Activated CD4-positive, alpha-beta T cell treated with anti-CD3 and anti-CD28 coated beads, Interleukin-2, amount 10 ng/mL, durations not matched to agents 7 days and 5 days (primary cell): ENCODE measurements around the gene BRD4. TPM values are rescaled to one million over a fixed set of nuclear protein-coding genes. Genes with fewer than 3 reads are reported as not detected.

Experiments used
- CTCF ChIA-PET: fragments of 350-600 bp; sonication (Branson Sonifier 250); formaldehyde crosslinking; loops from one replicate; lab custom pipeline; 2021; ENCODE audit warnings: antibody characterized with exemption; lab: Charles Lee
- POLR2A ChIA-PET: fragments of 350-600 bp; sonication (Branson Sonifier 250); formaldehyde crosslinking; loops from one replicate; lab custom pipeline; 2021; ENCODE audit warnings: antibody characterized with exemption; lab: Charles Lee
- DNase-seq: peaks from one replicate; pipeline ENCODE4 v3.0.0-alpha.2; 2020
- H3K27ac Mint-ChIP-seq: one replicate; pipeline ENCODE4 v1.8.0; 2021; ENCODE audit warnings: mild to moderate bottlenecking, moderate library complexity, mixed read lengths
- H3K27me3 Mint-ChIP-seq: one replicate; pipeline ENCODE4 v1.8.0; 2021; ENCODE audit warnings: mixed read lengths
- H3K36me3 Mint-ChIP-seq: one replicate; pipeline ENCODE4 v1.8.0; 2021; ENCODE audit warnings: low read depth, mixed read lengths
- H3K4me1 Mint-ChIP-seq: one replicate; pipeline ENCODE4 v1.8.0; 2021; ENCODE audit warnings: mixed read lengths
- H3K4me3 Mint-ChIP-seq: one replicate; pipeline ENCODE4 v1.8.0; 2021; ENCODE audit warnings: mild to moderate bottlenecking, moderate library complexity, mixed read lengths
- H3K9me3 Mint-ChIP-seq: one replicate; pipeline ENCODE4 v1.8.0; 2021; ENCODE audit warnings: mixed read lengths
- total RNA-seq, 2 experiments: library from RNA; stranded (reverse); gene quantifications; one replicate each; pipeline ENCODE4 v1.2.3, GENCODE V29; 2021

Gene BRD4
- total RNA-seq, 2 experiments from 2014 or later, result 114 to 115 TPM

GRCh38 chr19:15323496-15324235 is 8.7 kb downstream of the BRD4 start:
- ChIA-PET CTCF (no interaction called here), POLR2A (no interaction called here)
- Mint-ChIP-seq H3K27me3 (no peaks in the 10 kb centered on the region), H3K4me1 (peaks cover 82% of the 10 kb centered on the region), H3K9me3 (no peaks in the 10 kb centered on the region), H3K36me3 (peaks cover 15% of the 10 kb centered on the region), H3K4me3 (no peak overlapping the region), H3K27ac (peak overlapping the region; percentile 41)
- DNase-seq, result no peak

DNA sequence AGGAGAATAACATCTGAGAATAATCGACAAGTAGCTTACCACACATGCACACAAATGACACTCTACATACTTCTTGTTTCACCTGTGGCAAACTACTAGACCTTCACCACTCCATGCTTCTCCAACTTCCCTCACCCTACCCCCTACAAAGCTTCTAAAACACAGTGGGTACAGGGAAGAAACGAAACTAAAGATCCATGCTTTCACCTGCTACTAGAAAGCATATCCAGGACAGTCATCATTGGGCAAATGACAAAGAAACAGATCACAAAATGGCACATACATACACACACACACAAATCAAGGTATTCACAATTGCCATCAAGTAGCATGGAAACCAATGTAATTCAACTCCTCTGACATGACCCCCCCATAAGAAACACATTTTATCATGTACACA is 10.6 kb downstream of the BRD4 start:
- Mint-ChIP-seq H3K9me3 (no peaks in the 10 kb centered on the region), H3K27me3 (no peaks in the 10 kb centered on the region), H3K4me3 (no peak overlapping the region), H3K36me3 (peaks cover 13% of the 10 kb centered on the region), H3K4me1 (peaks cover 85% of the 10 kb centered on the region), H3K27ac (peak overlapping the region; percentile 11)
- ChIA-PET CTCF (interaction anchor here (1.6 kb wide), 1 partner anchor 12 kb away, joined by 4 read pairs; no protein-coding TSS in a partner anchor), POLR2A (no interaction called here)
- no peak for DNase-seq

DNA sequence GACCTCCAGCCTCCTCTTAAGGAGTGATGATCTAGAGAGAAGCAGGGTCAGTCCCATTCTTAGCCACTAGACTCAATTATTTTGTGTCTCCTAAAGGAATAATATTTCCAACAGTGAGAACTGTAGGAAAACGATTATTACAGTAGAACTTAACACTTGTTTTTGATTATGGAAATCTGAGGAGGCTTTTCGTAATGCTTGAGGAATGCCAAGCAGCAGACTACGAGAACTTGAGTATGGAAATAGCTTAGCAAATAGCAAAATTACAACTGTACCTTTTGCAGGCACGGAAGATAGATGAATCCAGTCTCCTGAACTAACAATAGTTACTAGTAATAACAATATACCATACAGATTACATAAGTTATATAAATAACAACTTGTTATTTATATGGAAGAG is 12.2 kb downstream of the BRD4 start:
- Mint-ChIP-seq H3K36me3 (peaks cover 12% of the 10 kb centered on the region), H3K4me3 (no peak overlapping the region), H3K27me3 (no peaks in the 10 kb centered on the region), H3K4me1 (peaks cover 84% of the 10 kb centered on the region), H3K9me3 (no peaks in the 10 kb centered on the region), H3K27ac (no peak overlapping the region)
- CTCF ChIA-PET, result interaction anchor here (0.6 kb wide), 1 partner anchor 839 kb away, joined by 3 read pairs; no protein-coding TSS in a partner anchor
- no peak for DNase-seq
- POLR2A ChIA-PET, result no interaction called here

DNA sequence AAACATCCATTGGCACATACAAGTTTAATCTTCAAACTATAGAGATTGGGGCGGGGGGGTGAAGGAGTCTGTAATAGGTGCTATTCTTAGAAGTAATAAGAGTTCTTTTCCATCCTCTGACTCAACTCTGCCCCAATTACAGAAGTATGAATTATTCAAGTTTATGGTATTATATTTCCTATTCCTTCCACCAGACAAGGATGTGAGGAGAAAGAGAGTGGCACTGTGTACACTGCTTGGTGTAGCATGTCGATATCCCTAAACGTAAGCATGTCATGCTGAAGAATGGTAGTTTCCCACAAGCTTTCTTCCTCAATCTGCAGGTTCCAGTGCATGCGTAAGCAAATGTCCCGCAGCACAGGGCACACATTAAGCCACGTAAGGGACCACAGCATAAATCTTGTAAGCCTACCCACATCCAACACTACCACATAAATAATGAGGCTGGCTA is 14.1 kb downstream of the BRD4 start:
- Mint-ChIP-seq H3K27ac (peak overlapping the region; percentile 13), H3K9me3 (no peaks in the 10 kb centered on the region), H3K4me3 (no peak overlapping the region), H3K36me3 (peaks cover 10% of the 10 kb centered on the region), H3K27me3 (no peaks in the 10 kb centered on the region), H3K4me1 (peaks cover 80% of the 10 kb centered on the region)
- DNase-seq, result no peak
- CTCF ChIA-PET, result interaction anchor here (0.9 kb wide), 1 partner anchor 10 kb away, joined by 3 read pairs; no protein-coding TSS in a partner anchor
- POLR2A ChIA-PET, result no interaction called here

DNA sequence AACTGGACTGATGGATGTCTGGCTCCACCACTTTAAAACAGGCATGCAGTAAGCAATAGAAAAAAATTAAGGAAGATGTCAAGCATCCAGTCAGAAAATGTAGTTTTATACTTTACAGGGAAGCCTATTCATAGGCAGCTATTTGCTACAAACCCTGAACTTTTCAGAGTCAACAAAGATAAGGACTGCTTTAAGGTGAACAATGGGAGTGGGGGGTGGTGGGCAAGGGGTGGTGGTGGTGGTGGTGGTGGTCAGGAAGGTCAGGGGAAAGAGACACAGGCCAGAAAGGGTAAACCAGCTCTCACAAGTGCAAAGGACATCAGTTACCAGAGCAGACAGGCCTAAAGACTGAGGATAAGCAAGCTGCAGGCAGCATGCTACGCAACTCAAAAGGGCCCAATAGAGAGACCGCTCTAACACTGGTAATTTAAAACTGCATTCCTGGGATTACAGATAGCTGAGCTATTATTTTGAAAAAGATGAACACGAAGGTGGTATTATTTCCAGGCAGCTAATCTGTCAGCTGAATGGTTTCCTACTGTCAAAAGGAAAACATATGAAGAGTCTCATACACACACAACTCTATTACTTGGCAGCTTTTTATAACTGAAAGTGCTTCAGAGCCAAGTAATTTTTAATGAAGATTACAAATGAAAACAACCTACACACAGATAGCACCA is 14.8 kb downstream of the BRD4 start:
- DNase-seq, result no peak
- Mint-ChIP-seq H3K27ac (peak overlapping the region; percentile 70), H3K36me3 (peaks cover 8% of the 10 kb centered on the region), H3K27me3 (no peaks in the 10 kb centered on the region), H3K4me1 (peaks cover 80% of the 10 kb centered on the region), H3K9me3 (no peaks in the 10 kb centered on the region), H3K4me3 (no peak overlapping the region)
- CTCF ChIA-PET, result interaction anchor here (0.9 kb wide), 1 partner anchor 9 kb away, joined by 3 read pairs; no protein-coding TSS in a partner anchor
- POLR2A ChIA-PET, result no interaction called here

DNA sequence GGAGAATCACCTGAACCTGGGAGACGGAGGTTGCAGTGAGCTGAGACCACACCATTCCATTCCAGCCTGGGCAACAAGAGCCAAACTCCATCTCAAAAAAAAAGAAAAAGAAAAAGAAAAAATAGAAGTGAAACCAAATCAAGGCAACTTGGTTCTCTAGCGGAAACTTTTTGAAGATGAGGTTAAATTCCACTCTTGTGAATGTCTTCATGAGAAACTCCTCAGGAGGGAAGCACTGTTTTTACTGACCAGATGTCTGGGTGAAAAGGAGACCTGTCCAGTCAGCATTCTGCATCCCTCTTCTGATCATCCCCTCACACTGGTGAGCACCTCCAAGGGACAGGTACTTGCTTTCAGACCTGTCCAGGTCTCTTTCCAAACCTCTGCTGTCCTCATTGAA is 15.8 kb downstream of the BRD4 start:
- POLR2A ChIA-PET, result interaction anchor here (0.6 kb wide), 1 partner anchor 55 kb away, joined by 6 read pairs; no protein-coding TSS in a partner anchor
- no peaks in the 10 kb centered on the region for H3K9me3 Mint-ChIP-seq
- DNase-seq, result no peak
- H3K36me3 Mint-ChIP-seq, result peaks cover 3% of the 10 kb centered on the region
- no peaks in the 10 kb centered on the region for H3K27me3 Mint-ChIP-seq
- H3K4me3 Mint-ChIP-seq, result peak overlapping the region; percentile 28
- peaks cover 80% of the 10 kb centered on the region for H3K4me1 Mint-ChIP-seq
- H3K27ac Mint-ChIP-seq, result peak overlapping the region; percentile 70
- CTCF ChIA-PET, result interaction anchor here (0.6 kb wide), 1 partner anchor 586 kb away, joined by 3 read pairs; no protein-coding TSS in a partner anchor

- ChIA-PET POLR2A (interaction anchor here (0.6 kb wide), 1 partner anchor 904 kb away, joined by 9 read pairs; no protein-coding TSS in a partner anchor), CTCF (interaction anchor here (0.6 to 1.7 kb wide), 2 partner anchors 11 to 27 kb away, joined by 3 to 5 read pairs; no protein-coding TSS in a partner anchor)
- Mint-ChIP-seq H3K36me3 (peaks cover 2% of the 10 kb centered on the region), H3K4me1 (peaks cover 72% of the 10 kb centered on the region), H3K27me3 (no peaks in the 10 kb centered on the region), H3K9me3 (no peaks in the 10 kb centered on the region), H3K27ac (no peak overlapping the region), H3K4me3 (no peak overlapping the region)
- DNase-seq, result no peak
These were observed 17.2 kb downstream of the BRD4 start for GRCh38 chr19:15315101-15315500.

DNA sequence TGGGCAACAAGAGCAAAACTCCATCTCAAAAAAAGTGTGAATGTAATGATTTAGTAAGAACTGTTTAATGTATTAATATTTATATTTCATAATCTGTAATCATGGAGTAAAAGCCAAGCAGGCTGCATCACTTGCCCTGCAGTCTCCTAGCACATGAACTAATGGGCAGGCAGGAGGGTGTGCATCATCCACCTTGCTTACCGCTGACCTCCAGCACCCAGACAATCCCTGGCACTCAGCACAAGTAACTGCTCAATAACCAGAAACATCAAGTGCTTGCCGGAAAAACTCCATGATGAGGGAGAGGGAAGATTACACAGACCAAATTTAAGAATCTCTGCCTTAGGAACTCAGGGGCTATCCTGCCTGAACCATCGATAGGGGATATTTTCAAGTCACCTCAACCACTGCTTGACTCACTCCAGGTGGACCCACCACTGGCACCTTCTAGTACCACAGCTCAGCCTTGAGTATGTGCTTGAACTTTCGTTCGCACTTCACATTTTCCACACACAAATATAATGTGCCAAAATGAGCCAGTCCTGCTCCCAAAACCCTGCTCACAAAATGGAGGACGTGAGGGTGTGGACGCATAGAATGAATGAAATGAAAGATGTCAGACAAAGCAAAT is 18.6 kb downstream of the BRD4 start:
- Mint-ChIP-seq H3K4me1 (peaks cover 69% of the 10 kb centered on the region), H3K9me3 (no peaks in the 10 kb centered on the region), H3K4me3 (no peak overlapping the region), H3K36me3 (peaks cover 6% of the 10 kb centered on the region), H3K27ac (no peak overlapping the region), H3K27me3 (no peaks in the 10 kb centered on the region)
- ChIA-PET CTCF (interaction anchor here (0.6 kb wide), 1 partner anchor 152 kb away, joined by 3 read pairs; no protein-coding TSS in a partner anchor), POLR2A (no interaction called here)
- DNase-seq, result no peak

DNA sequence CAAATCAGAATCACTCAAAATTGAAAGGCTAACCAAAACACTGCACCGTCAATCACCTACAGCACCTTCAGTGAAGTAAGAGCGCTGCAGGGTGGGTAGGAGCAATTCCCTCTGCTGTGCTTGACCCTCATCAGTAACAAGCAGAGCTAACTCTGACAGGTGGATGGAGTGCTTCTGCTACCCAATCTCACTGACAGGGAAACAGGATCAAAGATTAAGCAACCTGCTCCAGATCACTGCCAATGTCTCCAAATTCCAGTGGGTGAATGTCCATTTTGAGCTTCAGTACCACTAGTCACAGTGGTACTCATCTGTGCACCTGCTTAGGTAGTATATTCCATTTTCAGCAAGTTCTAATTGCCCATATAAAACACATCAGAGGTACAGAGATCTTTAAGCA is 25.2 kb downstream of the BRD4 start:
- H3K27me3 Mint-ChIP-seq, result no peaks in the 10 kb centered on the region
- H3K36me3 Mint-ChIP-seq, result peaks cover 5% of the 10 kb centered on the region
- no peak overlapping the region for H3K27ac Mint-ChIP-seq
- H3K4me3 Mint-ChIP-seq, result no peak overlapping the region
- CTCF ChIA-PET, result interaction anchor here (0.6 kb wide), 1 partner anchor 86 kb away, joined by 3 read pairs; no protein-coding TSS in a partner anchor
- DNase-seq, result no peak
- POLR2A ChIA-PET, result no interaction called here
- H3K9me3 Mint-ChIP-seq, result peaks cover 2% of the 10 kb centered on the region
- peaks cover 57% of the 10 kb centered on the region for H3K4me1 Mint-ChIP-seq

- Mint-ChIP-seq H3K27ac (no peak overlapping the region), H3K27me3 (no peaks in the 10 kb centered on the region), H3K9me3 (peaks cover 2% of the 10 kb centered on the region), H3K4me3 (no peak overlapping the region), H3K4me1 (peaks cover 58% of the 10 kb centered on the region), H3K36me3 (peaks cover 5% of the 10 kb centered on the region)
- no peak for DNase-seq
- CTCF ChIA-PET, result interaction anchor here (0.6 to 0.7 kb wide), 3 partner anchors 14 to 31 kb away, joined by 3 read pairs; no protein-coding TSS in a partner anchor
- POLR2A ChIA-PET, result no interaction called here
These were observed 26.6 kb downstream of the BRD4 start for GRCh38 chr19:15305582-15306334.

DNA sequence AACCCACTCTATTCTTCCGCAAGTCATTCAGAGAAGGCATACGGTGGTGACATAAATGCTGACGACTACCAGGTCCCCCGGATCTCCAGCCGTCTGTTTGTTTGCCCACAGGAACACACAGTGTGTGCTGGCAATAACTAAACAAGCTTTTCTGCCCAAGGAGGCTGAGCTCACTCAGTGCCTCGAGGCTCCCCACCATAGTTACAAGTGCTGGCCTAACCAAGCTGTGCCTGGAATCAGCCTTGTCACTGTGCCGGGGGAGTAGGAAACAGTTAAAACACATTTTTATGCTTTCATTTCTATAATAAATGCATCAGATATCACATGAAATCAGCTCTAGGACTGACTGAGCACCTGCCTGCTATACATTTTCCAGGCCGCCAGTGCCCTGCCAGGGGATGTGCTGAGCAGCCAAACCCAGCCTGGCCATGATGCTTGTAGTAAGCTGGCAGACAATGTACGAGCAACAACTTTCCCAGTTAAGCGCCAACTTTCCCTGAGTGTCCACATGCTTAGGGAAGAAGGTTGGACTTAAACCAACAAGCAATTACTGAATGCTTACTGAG is 28.1 kb downstream of the BRD4 start:
- ChIA-PET CTCF (interaction anchor here (0.6 to 2.1 kb wide), 5 partner anchors 11 to 251 kb away, joined by 3 to 10 read pairs (median 3); partner anchors contain the start of gene EPHX3), POLR2A (no interaction called here)
- peaks cover 5% of the 10 kb centered on the region for H3K36me3 Mint-ChIP-seq
- peaks cover 2% of the 10 kb centered on the region for H3K9me3 Mint-ChIP-seq
- no peak for DNase-seq
- peaks cover 61% of the 10 kb centered on the region for H3K4me1 Mint-ChIP-seq
- no peak overlapping the region for H3K4me3 Mint-ChIP-seq
- no peaks in the 10 kb centered on the region for H3K27me3 Mint-ChIP-seq
- no peak overlapping the region for H3K27ac Mint-ChIP-seq
